GM12864 (cell line): Measurements from ENCODE around the gene MAPK8IP3.

Experiments
- DNase-seq: peaks from one replicate; pipeline ENCODE4 v3.0.0-alpha.2; 2011; ENCODE audit warnings: low read depth
- H3K4me3 ChIP-seq: 2 replicates; pipeline ENCODE4 v1.5.1; 2011; ENCODE audit warnings: mild to moderate bottlenecking, low read depth, low read length, control low read depth
- CTCF ChIP-seq: IDR thresholded peaks from 2 replicates; pipeline ENCODE4 v1.5.1; 2011; ENCODE audit warnings: low read depth, mild to moderate bottlenecking, moderate library complexity, low read length, control low read depth, inconsistent platforms; ENCODE audit errors: missing control alignments

Gene MAPK8IP3

GRCh38 chr16:1688807-1689560 lies 17.0 kb upstream of the MAPK8IP3 start:
- no peak for DNase-seq
- TF ChIP-seq CTCF, result no peak
- no peak overlapping the region for H3K4me3 ChIP-seq

GRCh38 chr16:1689853-1690252 lies 16.1 kb upstream of the MAPK8IP3 start:
- no peak overlapping the region for H3K4me3 ChIP-seq
- DNase-seq, result no peak
- no peak for TF ChIP-seq CTCF

GRCh38 chr16:1690810-1691209 lies 15.2 kb upstream of the MAPK8IP3 start:
- no peak for DNase-seq
- no peak overlapping the region for H3K4me3 ChIP-seq
- TF ChIP-seq CTCF, result no peak

GRCh38 chr16:1691276-1691675 lies 14.7 kb upstream of the MAPK8IP3 start:
- no peak for TF ChIP-seq CTCF
- DNase-seq, result no peak
- no peak overlapping the region for H3K4me3 ChIP-seq

- no peak for TF ChIP-seq CTCF
- DNase-seq, result no peak
- no peak overlapping the region for H3K4me3 ChIP-seq
Measured at GRCh38 chr16:1691956-1692355, 14.0 kb upstream of the MAPK8IP3 start.

- H3K4me3 ChIP-seq, result no peak overlapping the region
- TF ChIP-seq CTCF, result no peak
- no peak for DNase-seq
Measured at GRCh38 chr16:1696863-1697262, 9.1 kb upstream of the MAPK8IP3 start.

GRCh38 chr16:1698680-1699079 lies 7.3 kb upstream of the MAPK8IP3 start:
- no peak for TF ChIP-seq CTCF
- DNase-seq, result no peak
- no peak overlapping the region for H3K4me3 ChIP-seq
